CD4-positive, alpha-beta T cell treated with Interleukin-17A for 1 hour (primary cell): ENCODE results near the gene FABP1.

Experiments used
- DNase-seq: peaks from one replicate; pipeline ENCODE4 v3.0.0-alpha.2; 2020

The FABP1 gene

DNA sequence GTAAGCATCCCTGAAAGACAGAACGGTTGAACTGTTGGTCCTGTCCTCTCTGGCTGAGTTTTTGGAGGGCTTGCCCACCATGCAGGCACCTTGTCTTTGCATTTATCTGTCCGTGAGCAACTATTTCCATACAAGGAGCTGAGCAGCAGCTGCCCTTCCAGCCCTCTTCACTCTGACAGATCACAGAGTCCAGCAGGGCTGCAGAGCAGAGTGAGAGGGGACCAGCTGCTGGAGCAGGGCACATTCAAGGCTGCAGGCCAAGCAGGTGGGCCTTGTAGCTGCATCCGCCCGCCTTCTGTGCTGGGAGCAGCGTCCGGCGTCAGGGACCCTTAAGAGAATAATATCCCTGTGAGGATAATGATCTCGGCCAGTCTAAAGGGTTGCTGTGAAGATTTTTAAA, 50.8 kb downstream of the FABP1 start:
- DNase-seq, result no peak

DNA sequence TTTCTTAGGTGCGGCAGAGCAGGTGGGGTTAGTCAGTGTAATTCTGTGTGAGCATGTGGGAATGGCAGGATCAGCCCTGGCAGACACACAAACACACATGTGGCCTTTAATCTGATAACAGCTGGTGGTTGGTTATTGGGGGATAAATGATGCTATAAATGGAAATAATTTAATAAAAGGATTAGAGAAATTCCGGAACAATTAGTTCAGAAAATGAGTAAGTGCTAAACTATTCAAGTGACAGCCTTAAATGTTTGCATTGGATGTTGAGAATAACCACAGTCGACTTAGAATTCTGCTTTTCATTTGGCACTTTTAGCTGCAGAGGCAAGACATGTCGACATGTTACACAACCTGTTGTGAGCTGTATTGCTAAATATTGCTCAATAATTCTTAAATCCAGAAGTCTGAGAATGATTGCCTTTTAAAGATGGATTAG, 53.0 kb downstream of the FABP1 start:
- DNase-seq, result no peak

DNA sequence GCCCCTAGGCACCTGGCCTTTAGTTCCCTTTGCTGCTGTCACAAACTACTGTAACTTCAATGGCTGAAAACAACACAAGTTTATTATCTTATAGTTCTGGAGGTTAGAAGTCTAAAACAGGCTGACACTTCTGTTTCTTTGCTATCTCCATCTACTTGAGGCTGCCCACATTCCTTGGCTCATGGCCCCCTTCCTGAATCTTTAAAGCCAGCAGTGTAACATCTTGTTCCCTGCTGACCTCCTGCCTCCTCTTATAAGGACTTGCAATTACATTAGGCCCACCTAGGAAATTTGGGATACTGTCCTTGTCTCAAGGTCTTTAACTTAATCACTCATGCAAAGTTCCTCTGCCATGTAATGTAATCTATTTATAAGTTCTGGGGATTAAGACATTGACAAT, 53.7 kb downstream of the FABP1 start:
- DNase-seq, result no peak
